Measurements from ENCODE around the gene VSTM2B. TPM values are rescaled to one million over a fixed set of nuclear protein-coding genes. Genes with fewer than 3 reads are reported as not detected.

VSTM2B gene
- total RNA-seq, 1 experiment from 2014 or later, result not detected

GRCh38 chr19:29519146-29519545 is 6.6 kb upstream of the VSTM2B start:
- H3K27ac ChIP-seq (ENCODE audit: low read depth, low read length, poor library complexity, severe bottlenecking), result no peak overlapping the region
- no peak overlapping the region for H3K4me3 ChIP-seq (ENCODE audit: low read depth, low read length, poor library complexity, severe bottlenecking)
- ChIA-PET CTCF (no interaction called here), POLR2A (ENCODE audit: low non-redundant PET) (no interaction called here)
- peaks cover 42% of the 10 kb centered on the region for H3K27me3 ChIP-seq (replicated peaks; ENCODE audit: insufficient read depth, low read depth, low read length, poor library complexity)
- no peaks in the 10 kb centered on the region for H3K9me3 ChIP-seq (ENCODE audit: low read depth, low read length, poor library complexity, severe bottlenecking)
- H3K4me1 ChIP-seq (ENCODE audit: insufficient read depth, low read length, poor library complexity, severe bottlenecking), result no peaks in the 10 kb centered on the region
- no peaks in the 10 kb centered on the region for H3K36me3 ChIP-seq (ENCODE audit: insufficient read depth, low read length, poor library complexity, severe bottlenecking)
- BruUV-seq (replicated peaks), result no TSS peak
- no peak for DNase-seq (ENCODE audit: low spot score)
- intact Hi-C loops (cut with micrococcal nuclease; ENCODE audit: unreplicated experiment), result no loop called here
- TF ChIP-seq EZH2 (IDR thresholded peaks at IDR 0.05; ENCODE audit: borderline replicate concordance, low read depth, low read length, poor library complexity, severe bottlenecking) (no peak), CTCF (conservative IDR thresholded peaks at IDR 0.05; ENCODE audit: low read depth, low read length) (no peak)

- DNase-seq (ENCODE audit: low spot score), result no peak
- Histone ChIP-seq H3K4me3 (ENCODE audit: low read depth, low read length, poor library complexity, severe bottlenecking) (no peak overlapping the region), H3K4me1 (ENCODE audit: insufficient read depth, low read length, poor library complexity, severe bottlenecking) (no peaks in the 10 kb centered on the region), H3K9me3 (ENCODE audit: low read depth, low read length, poor library complexity, severe bottlenecking) (no peaks in the 10 kb centered on the region), H3K27me3 (replicated peaks; ENCODE audit: insufficient read depth, low read depth, low read length, poor library complexity) (peaks cover 50% of the 10 kb centered on the region), H3K36me3 (ENCODE audit: insufficient read depth, low read length, poor library complexity, severe bottlenecking) (no peaks in the 10 kb centered on the region), H3K27ac (ENCODE audit: low read depth, low read length, poor library complexity, severe bottlenecking) (no peak overlapping the region)
- ChIA-PET CTCF (no interaction called here), POLR2A (ENCODE audit: low non-redundant PET) (no interaction called here)
- no TSS peak for BruUV-seq (replicated peaks)
- TF ChIP-seq CTCF (conservative IDR thresholded peaks at IDR 0.05; ENCODE audit: low read depth, low read length) (no peak), EZH2 (IDR thresholded peaks at IDR 0.05; ENCODE audit: borderline replicate concordance, low read depth, low read length, poor library complexity, severe bottlenecking) (no peak)
- intact Hi-C loops (cut with micrococcal nuclease; ENCODE audit: unreplicated experiment), result no loop called here
These were observed 5.9 kb upstream of the VSTM2B start for GRCh38 chr19:29519931-29520330.

- Histone ChIP-seq H3K9me3 (ENCODE audit: low read depth, low read length, poor library complexity, severe bottlenecking) (no peaks in the 10 kb centered on the region), H3K27me3 (replicated peaks; ENCODE audit: insufficient read depth, low read depth, low read length, poor library complexity) (peaks cover 52% of the 10 kb centered on the region), H3K36me3 (ENCODE audit: insufficient read depth, low read length, poor library complexity, severe bottlenecking) (no peaks in the 10 kb centered on the region), H3K4me3 (ENCODE audit: low read depth, low read length, poor library complexity, severe bottlenecking) (no peak overlapping the region), H3K27ac (ENCODE audit: low read depth, low read length, poor library complexity, severe bottlenecking) (no peak overlapping the region), H3K4me1 (ENCODE audit: insufficient read depth, low read length, poor library complexity, severe bottlenecking) (no peaks in the 10 kb centered on the region)
- DNase-seq (ENCODE audit: low spot score), result no peak
- CTCF ChIA-PET, result no interaction called here
- intact Hi-C loops (cut with micrococcal nuclease; ENCODE audit: unreplicated experiment), result no loop called here
- BruUV-seq (replicated peaks), result no TSS peak
- POLR2A ChIA-PET (ENCODE audit: low non-redundant PET), result no interaction called here
- no peak for TF ChIP-seq EZH2 (IDR thresholded peaks at IDR 0.05; ENCODE audit: borderline replicate concordance, low read depth, low read length, poor library complexity, severe bottlenecking)
- TF ChIP-seq CTCF (conservative IDR thresholded peaks at IDR 0.05; ENCODE audit: low read depth, low read length), result no peak
These were observed 5.4 kb upstream of the VSTM2B start for GRCh38 chr19:29520390-29520789.
